Thyroid gland (tissue), 4 donors: ENCODE measurements around the gene BAZ1B.

Experiments
- POLR2A ChIP-seq, 2 donors: fragments of 450-650 bp; IDR thresholded peaks; one replicate each; pipeline ENCODE4 v1.6.1; 2017; ENCODE audit warnings: antibody characterized with exemption in 2 of 2, mild to moderate bottlenecking in 2 of 2, moderate library complexity in 1 of 2
- TF ChIP-seq, protein P1 (sequence below), 6 experiments: fragments of 200-600 bp in 3 of 6; fragments of 450-650 bp in 3 of 6; sonication (generic) in 3 of 6; IDR thresholded peaks; one replicate each; pipeline ENCODE4 v1.5.1; 2016 to 2019; ENCODE audit warnings: antibody characterized with exemption in 6 of 6, mild to moderate bottlenecking in 2 of 6, inconsistent platforms in 1 of 6, moderate library complexity in 1 of 6

GRCh38 chr7:73518470-73518869 is 3.6 kb downstream of the BAZ1B start:
- TF ChIP-seq, protein P1, sequence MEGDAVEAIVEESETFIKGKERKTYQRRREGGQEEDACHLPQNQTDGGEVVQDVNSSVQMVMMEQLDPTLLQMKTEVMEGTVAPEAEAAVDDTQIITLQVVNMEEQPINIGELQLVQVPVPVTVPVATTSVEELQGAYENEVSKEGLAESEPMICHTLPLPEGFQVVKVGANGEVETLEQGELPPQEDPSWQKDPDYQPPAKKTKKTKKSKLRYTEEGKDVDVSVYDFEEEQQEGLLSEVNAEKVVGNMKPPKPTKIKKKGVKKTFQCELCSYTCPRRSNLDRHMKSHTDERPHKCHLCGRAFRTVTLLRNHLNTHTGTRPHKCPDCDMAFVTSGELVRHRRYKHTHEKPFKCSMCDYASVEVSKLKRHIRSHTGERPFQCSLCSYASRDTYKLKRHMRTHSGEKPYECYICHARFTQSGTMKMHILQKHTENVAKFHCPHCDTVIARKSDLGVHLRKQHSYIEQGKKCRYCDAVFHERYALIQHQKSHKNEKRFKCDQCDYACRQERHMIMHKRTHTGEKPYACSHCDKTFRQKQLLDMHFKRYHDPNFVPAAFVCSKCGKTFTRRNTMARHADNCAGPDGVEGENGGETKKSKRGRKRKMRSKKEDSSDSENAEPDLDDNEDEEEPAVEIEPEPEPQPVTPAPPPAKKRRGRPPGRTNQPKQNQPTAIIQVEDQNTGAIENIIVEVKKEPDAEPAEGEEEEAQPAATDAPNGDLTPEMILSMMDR (IDR thresholded peaks at IDR 0.05): no peak
- no peak for TF ChIP-seq POLR2A (IDR thresholded peaks at IDR 0.05)
